H1 (cell line): ENCODE measurements around the gene CPSF7. TPM values are rescaled to one million over a fixed set of nuclear protein-coding genes. Genes with fewer than 3 reads are reported as not detected.

Experiments
- FOSL1 ChIP-seq: IDR thresholded peaks from 2 replicates; pipeline ENCODE4 v1.6.1; 2011; ENCODE audit warnings: mild to moderate bottlenecking, low read depth, low read length, moderate library complexity; ENCODE audit not compliant: insufficient read depth
- NANOG ChIP-seq: IDR thresholded peaks from 2 replicates; pipeline ENCODE4 v1.6.1; 2011; ENCODE audit warnings: low read length, low read depth, mild to moderate bottlenecking, inconsistent platforms; ENCODE audit not compliant: insufficient read depth, poor library complexity, severe bottlenecking
- POLR2AphosphoS5 ChIP-seq: IDR thresholded peaks from 2 replicates; pipeline ENCODE4 v1.6.1; 2011; ENCODE audit warnings: low read depth, low read length
- SIRT6 ChIP-seq: IDR thresholded peaks from one replicate; pipeline ENCODE4 v1.7.1; 2012; ENCODE audit warnings: low read length, inconsistent platforms
- SUZ12 ChIP-seq: fragments of 200-600 bp; sonication (generic); IDR thresholded peaks from 2 replicates; pipeline ENCODE4 v1.6.1; 2012; ENCODE audit warnings: mild to moderate bottlenecking, inconsistent platforms, low read length, moderate library complexity, mixed read lengths
- USF2 ChIP-seq: IDR thresholded peaks from 2 replicates; pipeline ENCODE4 v1.6.1; 2011; ENCODE audit warnings: low read length, improper control_type of control experiment
- YY1 ChIP-seq: IDR thresholded peaks from 2 replicates; pipeline ENCODE4 v1.6.1; 2011; ENCODE audit warnings: low read depth, mild to moderate bottlenecking, low read length
- polyA plus RNA-seq, 7 experiments: library from polyadenylated mRNA; depleted of rRNA in 3 of 7; stranded (reverse) in 5 of 7; unstranded in 2 of 7; fragments of >200 nt in 5 of 7; fragments of 200-250 nt in 2 of 7; gene quantifications; 1 replicate in 5 of 7; 2 replicates in 1 of 7; 4 replicates in 1 of 7; pipeline versions ENCODE4 v1.2.1 to v1.2.3, GENCODE V29; 2011 to 2013; ENCODE audit warnings: missing spikeins in 2 of 7, mixed read lengths in 2 of 7
- total RNA-seq: library from RNA; stranded (reverse); fragmentation: NEBNext Ultra II Directional; extraction: Animal tissue kit (Norgen Biotek cat#: 25700); gene quantifications from 2 replicates; pipeline ENCODE4 v1.2.1, GENCODE V29; 2021

CPSF7 gene
- total and polyA plus RNA-seq, 2 of the 8 experiments (the other 6 are each of a cell fraction or from before 2014, with no cell fraction given): 95.9 to 122 TPM

- no peak for TF ChIP-seq SUZ12
- no peak for TF ChIP-seq YY1
- no peak for TF ChIP-seq USF2
- no peak for TF ChIP-seq NANOG
- TF ChIP-seq SIRT6: no peak
- TF ChIP-seq FOSL1: no peak
- no peak for TF ChIP-seq POLR2AphosphoS5
These were observed 46.6 kb upstream of the CPSF7 start (continued) for GRCh38 chr11:61476371-61476770.
